OCI-LY7 (cell line): Measurements from ENCODE around the gene LPIN3. TPM values are rescaled to one million over a fixed set of nuclear protein-coding genes. Genes with fewer than 3 reads are reported as not detected.

Experiments
- BruUV-seq: library from RNA; stranded (reverse); fragments of 400-500 nt; replicated peaks from 2 replicates; lab custom pipeline; 2021; lab: Mats Ljungman, UMichigan
- CTCF ChIA-PET: fragments of 300-600 bp; sonication (Branson Sonifier 250); formaldehyde crosslinking; loops from one replicate; lab custom pipeline; 2022; ENCODE audit warnings: antibody characterized with exemption; ENCODE audit not compliant: unreplicated experiment; lab: Charles Lee
- POLR2A ChIA-PET: fragments of 300-600 bp; sonication (Branson Sonifier 250); formaldehyde crosslinking; loops from one replicate; lab custom pipeline; 2022; ENCODE audit warnings: antibody characterized with exemption; lab: Charles Lee
- DNase-seq: peaks from one replicate; pipeline ENCODE4 v3.0.0-alpha.2; 2015; ENCODE audit warnings: low spot score
- H2AFZ ChIP-seq: fragments of 200-600 bp; sonication (generic), shearing (Covaris generic); 2 replicates; pipeline ENCODE4 v1.6.1; 2014; ENCODE audit warnings: mild to moderate bottlenecking, antibody characterized with exemption, low read length, moderate library complexity
- H3K27ac ChIP-seq: fragments of 200-600 bp; sonication (generic); 2 replicates; pipeline ENCODE4 v1.5.1; 2014; ENCODE audit warnings: mixed run types, low read depth, mild to moderate bottlenecking, moderate library complexity, low read length, inconsistent platforms; ENCODE audit not compliant: poor library complexity, severe bottlenecking
- H3K36me3 ChIP-seq: fragments of 200-600 bp; sonication (generic); 2 replicates; pipeline ENCODE4 v1.6.1; 2014; ENCODE audit warnings: mild to moderate bottlenecking, antibody characterized with exemption, low read length, moderate library complexity, mixed read lengths; ENCODE audit not compliant: insufficient read depth
- H3K4me1 ChIP-seq: fragments of 200-600 bp; sonication (generic); 2 replicates; pipeline ENCODE4 v1.5.1; 2014; ENCODE audit warnings: mild to moderate bottlenecking, low read length; ENCODE audit not compliant: insufficient read depth, poor library complexity, severe bottlenecking
- H3K4me2 ChIP-seq: fragments of 200-600 bp; sonication (generic); 2 replicates; pipeline ENCODE4 v1.6.1; 2014; ENCODE audit warnings: mild to moderate bottlenecking, low read length
- H3K4me3 ChIP-seq: fragments of 200-600 bp; sonication (generic); 2 replicates; pipeline ENCODE4 v1.5.1; 2014; ENCODE audit warnings: mild to moderate bottlenecking, low read depth, low read length; ENCODE audit not compliant: poor library complexity, severe bottlenecking
- H3K79me2 ChIP-seq: fragments of 200-600 bp; sonication (generic); 2 replicates; pipeline ENCODE4 v1.6.1; 2016; ENCODE audit warnings: low read depth, mild to moderate bottlenecking, low read length, moderate library complexity, mixed read lengths; ENCODE audit not compliant: insufficient read depth
- H3K9me2 ChIP-seq: fragments of 200-600 bp; sonication (generic); 2 replicates; pipeline ENCODE4 v1.6.1; 2016; ENCODE audit warnings: mild to moderate bottlenecking, low read length, mixed read lengths; ENCODE audit not compliant: insufficient read depth
- H3K9me3 ChIP-seq: fragments of 200-600 bp; sonication (generic); 2 replicates; pipeline ENCODE4 v1.6.1; 2014; ENCODE audit warnings: mild to moderate bottlenecking, mixed run types, low read length, mixed read lengths
- H4K20me1 ChIP-seq: fragments of 200-600 bp; sonication (generic); 2 replicates; pipeline ENCODE4 v1.6.1; 2014; ENCODE audit warnings: mild to moderate bottlenecking, antibody characterized with exemption, low read length, moderate library complexity, mixed read lengths; ENCODE audit not compliant: insufficient read depth
- EZH2phosphoT487 ChIP-seq: fragments of 200-600 bp; sonication (generic); IDR thresholded peaks from 2 replicates; pipeline ENCODE4 v1.6.1; 2018; ENCODE audit warnings: low read depth, borderline replicate concordance, mild to moderate bottlenecking, mixed run types, antibody characterized with exemption, low read length, moderate library complexity, mixed read lengths
- intact Hi-C: fragments of 100-400 bp; cut with micrococcal nuclease; formaldehyde crosslinking; loops from one replicate; pipeline ENCODE4 v1.10.0; 2022; ENCODE audit not compliant: unreplicated experiment
- total RNA-seq, 2 experiments: library from RNA; depleted of rRNA in 1 of 2; stranded (reverse); fragments of >200 nt in 1 of 2; shearing (Covaris generic) in 1 of 2; gene quantifications; 2 replicates each; pipeline ENCODE4 v1.2.3, GENCODE V29; 2014 to 2022
- TF ChIP-seq, protein P1 (sequence below): fragments of 200-600 bp; sonication (generic); conservative IDR thresholded peaks from 2 replicates; pipeline ENCODE4 v1.5.1; 2014; ENCODE audit warnings: mild to moderate bottlenecking, antibody characterized with exemption, low read length, moderate library complexity, mixed read lengths

Gene LPIN3
- total RNA-seq, 2 experiments from 2014 or later: 0.19 to 2.1 TPM

DNA sequence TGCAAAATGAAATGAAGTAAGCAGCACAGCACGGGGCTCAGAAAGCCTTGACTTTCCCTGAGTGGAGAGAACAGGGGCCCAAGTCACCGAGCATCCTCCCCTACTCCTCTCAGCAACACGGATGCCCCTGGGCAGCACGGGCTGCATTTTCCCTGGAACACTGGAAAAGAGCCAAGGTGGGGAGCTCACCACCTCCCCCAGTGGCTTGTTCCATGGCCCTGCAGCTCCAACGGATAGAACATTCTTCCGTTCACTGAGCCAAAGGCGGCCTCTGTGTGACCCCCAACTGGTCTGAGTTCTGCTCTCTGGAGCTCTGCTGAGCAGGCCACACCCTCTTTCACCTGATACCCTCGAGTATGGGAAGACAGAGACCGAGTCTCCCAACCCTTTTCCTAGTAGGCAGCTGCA lies 46.8 kb downstream of the LPIN3 start:
- Histone ChIP-seq H3K9me3 (no peaks in the 10 kb centered on the region), H3K4me1 (no peaks in the 10 kb centered on the region), H3K4me2 (no peak overlapping the region), H3K9me2 (no peaks in the 10 kb centered on the region), H4K20me1 (no peaks in the 10 kb centered on the region), H3K36me3 (no peaks in the 10 kb centered on the region), H3K79me2 (no peaks in the 10 kb centered on the region), H3K27ac (no peak overlapping the region), H2AFZ (no peak overlapping the region), H3K4me3 (no peak overlapping the region)
- POLR2A ChIA-PET: interaction anchor here (0.6 kb wide), 1 partner anchor 60 kb away, joined by 3 read pairs; no protein-coding TSS in a partner anchor
- BruUV-seq: no TSS peak
- TF ChIP-seq, protein P1, sequence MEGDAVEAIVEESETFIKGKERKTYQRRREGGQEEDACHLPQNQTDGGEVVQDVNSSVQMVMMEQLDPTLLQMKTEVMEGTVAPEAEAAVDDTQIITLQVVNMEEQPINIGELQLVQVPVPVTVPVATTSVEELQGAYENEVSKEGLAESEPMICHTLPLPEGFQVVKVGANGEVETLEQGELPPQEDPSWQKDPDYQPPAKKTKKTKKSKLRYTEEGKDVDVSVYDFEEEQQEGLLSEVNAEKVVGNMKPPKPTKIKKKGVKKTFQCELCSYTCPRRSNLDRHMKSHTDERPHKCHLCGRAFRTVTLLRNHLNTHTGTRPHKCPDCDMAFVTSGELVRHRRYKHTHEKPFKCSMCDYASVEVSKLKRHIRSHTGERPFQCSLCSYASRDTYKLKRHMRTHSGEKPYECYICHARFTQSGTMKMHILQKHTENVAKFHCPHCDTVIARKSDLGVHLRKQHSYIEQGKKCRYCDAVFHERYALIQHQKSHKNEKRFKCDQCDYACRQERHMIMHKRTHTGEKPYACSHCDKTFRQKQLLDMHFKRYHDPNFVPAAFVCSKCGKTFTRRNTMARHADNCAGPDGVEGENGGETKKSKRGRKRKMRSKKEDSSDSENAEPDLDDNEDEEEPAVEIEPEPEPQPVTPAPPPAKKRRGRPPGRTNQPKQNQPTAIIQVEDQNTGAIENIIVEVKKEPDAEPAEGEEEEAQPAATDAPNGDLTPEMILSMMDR: no peak
- no peak for TF ChIP-seq EZH2phosphoT487
- CTCF ChIA-PET: no interaction called here
- no peak for DNase-seq
- intact Hi-C loops: no loop called here

DNA sequence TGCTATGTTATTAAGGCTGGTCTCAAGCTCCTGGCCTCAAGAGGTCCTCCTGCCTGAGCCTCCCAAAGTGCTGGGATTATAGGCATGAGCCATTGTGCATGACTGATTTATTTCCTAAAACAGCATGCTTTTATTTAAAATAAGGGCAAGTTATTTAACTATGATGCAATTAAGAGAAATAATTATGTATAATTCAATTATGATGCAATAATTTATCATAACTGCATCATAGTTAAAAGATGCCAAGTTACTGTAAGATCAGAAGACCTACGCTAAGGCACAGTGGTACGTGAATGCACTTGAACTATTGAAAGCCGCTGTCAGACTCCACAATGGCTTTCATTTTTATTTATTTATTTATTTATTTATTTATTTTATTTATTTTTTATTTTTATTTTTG lies 50.3 kb downstream of the LPIN3 start:
- no peak for DNase-seq
- no peak overlapping the region for H2AFZ ChIP-seq
- TF ChIP-seq EZH2phosphoT487: no peak
- TF ChIP-seq, protein P1: no peak
- H3K9me3 ChIP-seq: no peaks in the 10 kb centered on the region
- H3K36me3 ChIP-seq: no peaks in the 10 kb centered on the region
- POLR2A ChIA-PET: no interaction called here
- BruUV-seq: no TSS peak
- intact Hi-C loops: no loop called here
- no peaks in the 10 kb centered on the region for H3K9me2 ChIP-seq
- H4K20me1 ChIP-seq: no peaks in the 10 kb centered on the region
- CTCF ChIA-PET: no interaction called here
- H3K4me2 ChIP-seq: no peak overlapping the region
- H3K79me2 ChIP-seq: no peaks in the 10 kb centered on the region
- H3K27ac ChIP-seq: no peak overlapping the region
- no peak overlapping the region for H3K4me3 ChIP-seq
- H3K4me1 ChIP-seq: no peaks in the 10 kb centered on the region

DNA sequence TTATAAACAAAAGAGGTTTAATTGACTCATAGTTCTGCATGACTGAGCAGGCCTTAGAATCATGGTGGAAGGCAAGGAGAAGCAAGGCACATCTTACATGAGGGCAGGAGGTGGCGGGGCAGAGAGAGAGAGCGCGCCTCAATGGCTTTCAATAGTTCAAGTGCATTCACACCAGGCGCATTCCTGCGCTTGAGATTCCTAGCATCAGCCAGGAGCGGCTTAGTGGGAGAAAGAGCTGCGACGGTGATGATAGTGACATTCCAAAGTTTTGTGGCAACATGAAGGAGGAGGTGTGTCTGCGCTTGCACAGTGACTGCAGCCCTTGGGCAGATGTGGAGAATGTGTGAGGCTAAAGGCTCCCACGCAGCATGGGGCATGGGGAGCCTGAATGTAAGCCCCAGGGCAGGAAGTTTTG lies 51.0 kb downstream of the LPIN3 start:
- POLR2A ChIA-PET: no interaction called here

More for the DNA sequence above, 51.0 kb downstream of the LPIN3 start:
- intact Hi-C loops: no loop called here
- H3K27ac ChIP-seq: no peak overlapping the region
- CTCF ChIA-PET: no interaction called here
- no peaks in the 10 kb centered on the region for H4K20me1 ChIP-seq
- H2AFZ ChIP-seq: no peak overlapping the region
- no peaks in the 10 kb centered on the region for H3K36me3 ChIP-seq
- H3K4me1 ChIP-seq: no peaks in the 10 kb centered on the region
- H3K79me2 ChIP-seq: no peaks in the 10 kb centered on the region
- DNase-seq: no peak
- TF ChIP-seq EZH2phosphoT487: no peak
- TF ChIP-seq, protein P1: no peak
- no TSS peak for BruUV-seq
- H3K9me3 ChIP-seq: no peaks in the 10 kb centered on the region
- no peak overlapping the region for H3K4me2 ChIP-seq
- H3K4me3 ChIP-seq: no peak overlapping the region
- no peaks in the 10 kb centered on the region for H3K9me2 ChIP-seq
